Hepatocyte (in vitro differentiated cells): ENCODE measurements around the gene NRP1.

ENCODE experiments used
- EZH2 ChIP-seq: fragments of 200-600 bp; sonication (generic); IDR thresholded peaks from 2 replicates; pipeline ENCODE4 v1.6.1; 2016; ENCODE audit warnings: antibody characterized with exemption, mild to moderate bottlenecking, borderline replicate concordance
- EZH2phosphoT487 ChIP-seq: fragments of 200-600 bp; sonication (generic); IDR thresholded peaks from one replicate; pipeline ENCODE4 v1.6.1; 2018; ENCODE audit warnings: antibody characterized with exemption, mild to moderate bottlenecking, low read depth, moderate library complexity; ENCODE audit not compliant: unreplicated experiment, severe bottlenecking
- TF ChIP-seq, protein P1 (sequence below): fragments of 200-600 bp; sonication (generic); IDR thresholded peaks from 2 replicates; pipeline ENCODE4 v1.5.1; 2016; ENCODE audit warnings: antibody characterized with exemption, mild to moderate bottlenecking; ENCODE audit not compliant: poor library complexity

DNA sequence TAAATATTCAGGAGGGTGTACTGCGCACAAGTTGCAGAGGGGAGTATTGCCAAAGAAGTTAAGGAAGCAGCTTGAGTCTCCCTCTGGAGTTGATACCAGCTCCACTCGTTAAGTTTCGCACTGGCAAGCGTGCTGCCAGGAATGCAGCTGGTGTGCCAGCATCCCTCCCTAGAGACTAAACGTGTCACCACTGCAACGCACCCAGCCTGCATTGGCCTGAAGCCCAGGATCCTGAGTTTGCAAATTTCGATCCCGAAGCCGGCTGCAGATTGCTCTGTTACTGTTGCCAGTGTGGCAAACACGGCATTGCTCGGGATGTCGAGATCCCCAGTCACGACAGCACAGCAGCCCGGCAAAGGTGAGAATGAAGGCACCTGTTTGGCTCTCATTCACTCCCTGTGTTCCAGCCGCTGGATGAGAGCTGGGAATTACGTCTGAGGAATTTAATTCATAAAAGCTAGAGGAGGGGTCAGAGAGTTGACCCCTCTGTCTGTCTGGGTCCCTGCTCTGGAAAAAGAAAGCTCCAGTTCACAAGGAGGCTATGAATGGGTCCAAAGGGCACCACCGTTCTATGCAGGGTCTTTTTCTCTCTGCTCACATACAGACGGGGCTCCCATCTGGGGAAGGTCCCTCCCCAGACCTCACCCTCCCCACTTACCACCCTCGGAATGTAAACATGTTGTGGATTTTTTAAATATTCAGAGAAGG, 61.0 kb downstream of the NRP1 start:
- TF ChIP-seq EZH2: no peak
- TF ChIP-seq, protein P1, sequence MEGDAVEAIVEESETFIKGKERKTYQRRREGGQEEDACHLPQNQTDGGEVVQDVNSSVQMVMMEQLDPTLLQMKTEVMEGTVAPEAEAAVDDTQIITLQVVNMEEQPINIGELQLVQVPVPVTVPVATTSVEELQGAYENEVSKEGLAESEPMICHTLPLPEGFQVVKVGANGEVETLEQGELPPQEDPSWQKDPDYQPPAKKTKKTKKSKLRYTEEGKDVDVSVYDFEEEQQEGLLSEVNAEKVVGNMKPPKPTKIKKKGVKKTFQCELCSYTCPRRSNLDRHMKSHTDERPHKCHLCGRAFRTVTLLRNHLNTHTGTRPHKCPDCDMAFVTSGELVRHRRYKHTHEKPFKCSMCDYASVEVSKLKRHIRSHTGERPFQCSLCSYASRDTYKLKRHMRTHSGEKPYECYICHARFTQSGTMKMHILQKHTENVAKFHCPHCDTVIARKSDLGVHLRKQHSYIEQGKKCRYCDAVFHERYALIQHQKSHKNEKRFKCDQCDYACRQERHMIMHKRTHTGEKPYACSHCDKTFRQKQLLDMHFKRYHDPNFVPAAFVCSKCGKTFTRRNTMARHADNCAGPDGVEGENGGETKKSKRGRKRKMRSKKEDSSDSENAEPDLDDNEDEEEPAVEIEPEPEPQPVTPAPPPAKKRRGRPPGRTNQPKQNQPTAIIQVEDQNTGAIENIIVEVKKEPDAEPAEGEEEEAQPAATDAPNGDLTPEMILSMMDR: no peak
- TF ChIP-seq EZH2phosphoT487: no peak
